IMR-90 (cell line): ENCODE data around the gene KLKB1. TPM values are rescaled to one million over a fixed set of nuclear protein-coding genes. Genes with fewer than 3 reads are reported as not detected.

Source experiments
- ATAC-seq: fragments of 200-7000 bp; cut with Tn5 transposase; 2 replicates; pipeline ENCODE4 v1.9.1; 2020; ENCODE audit warnings: low read depth, mild to moderate bottlenecking, moderate library complexity
- BruUV-seq: library from RNA; stranded (reverse); fragments of 400-500 nt; replicated peaks from 2 replicates; lab custom pipeline; 2021; lab: Mats Ljungman, UMichigan
- CTCF ChIA-PET: fragments of 300-600 bp; formaldehyde crosslinking; extraction: SDS; loops from one replicate; lab custom pipeline; 2021; ENCODE audit warnings: antibody characterized with exemption; lab: Yijun Ruan, JAX
- POLR2A ChIA-PET: fragments of 300-600 bp; sonication (Branson Sonifier 250); formaldehyde crosslinking; loops from one replicate; lab custom pipeline; 2022; ENCODE audit warnings: antibody characterized with exemption; ENCODE audit not compliant: unreplicated experiment; lab: Charles Lee
- DNase-seq: peaks from one replicate; pipeline ENCODE4 v3.0.0; 2013
- H2AFZ ChIP-seq: replicated peaks from 2 replicates; pipeline ENCODE3; 2013; ENCODE audit warnings: low read length, mild to moderate bottlenecking; ENCODE audit not compliant: poor library complexity
- H2AK5ac ChIP-seq: 2 replicates; pipeline ENCODE4 v1.6.1; 2013; ENCODE audit warnings: low read depth, low read length, inconsistent platforms
- H2AK9ac ChIP-seq: replicated peaks from 2 replicates; pipeline ENCODE3; 2013; ENCODE audit warnings: mild to moderate bottlenecking, low read depth, low read length, moderate library complexity; ENCODE audit not compliant: poor library complexity
- H2BK120ac ChIP-seq: 2 replicates; pipeline ENCODE4 v1.6.1; 2013; ENCODE audit warnings: low read depth, low read length, inconsistent platforms
- H2BK15ac ChIP-seq: 3 replicates; pipeline ENCODE4 v1.6.1; 2013; ENCODE audit warnings: low read depth, low read length, inconsistent platforms
- H2BK20ac ChIP-seq: 2 replicates; pipeline ENCODE4 v1.6.1; 2013; ENCODE audit warnings: low read depth, mild to moderate bottlenecking, inconsistent platforms, low read length, moderate library complexity
- H2BK5ac ChIP-seq: 2 replicates; pipeline ENCODE4 v1.6.1; 2013; ENCODE audit warnings: mild to moderate bottlenecking, low read depth, low read length, inconsistent platforms; ENCODE audit not compliant: poor library complexity, severe bottlenecking
- H3K14ac ChIP-seq: replicated peaks from 2 replicates; pipeline ENCODE4 v1.6.1; 2013; ENCODE audit warnings: low read depth, low read length, inconsistent platforms
- H3K18ac ChIP-seq: 2 replicates; pipeline ENCODE4 v1.6.1; 2013; ENCODE audit warnings: low read depth, low read length, control low read depth
- H3K23ac ChIP-seq: 2 replicates; pipeline ENCODE4 v1.6.1; 2013; ENCODE audit warnings: low read depth, low read length, inconsistent platforms
- H3K27ac ChIP-seq: 2 replicates; pipeline ENCODE4 v1.5.1; 2013; ENCODE audit warnings: mild to moderate bottlenecking, control low read depth, low read length; ENCODE audit not compliant: insufficient read depth
- H3K27me3 ChIP-seq: 2 replicates; pipeline ENCODE4 v1.6.1; 2013; ENCODE audit warnings: low read length; ENCODE audit not compliant: control insufficient read depth, insufficient read depth
- H3K36me3 ChIP-seq: 2 replicates; pipeline ENCODE4 v1.6.1; 2013; ENCODE audit warnings: low read length, mixed read lengths; ENCODE audit not compliant: control insufficient read depth, insufficient read depth
- H3K4ac ChIP-seq: 2 replicates; pipeline ENCODE4 v1.6.1; 2013; ENCODE audit warnings: low read depth, low read length, inconsistent platforms
- H3K4me1 ChIP-seq: 2 replicates; pipeline ENCODE4 v1.6.1; 2013; ENCODE audit warnings: low read length, mixed read lengths; ENCODE audit not compliant: control insufficient read depth, insufficient read depth
- H3K4me2 ChIP-seq: 2 replicates; pipeline ENCODE4 v1.6.1; 2013; ENCODE audit warnings: low read depth, mild to moderate bottlenecking, control low read depth, low read length, moderate library complexity
- H3K4me3 ChIP-seq: 2 replicates; pipeline ENCODE4 v1.5.1; 2013; ENCODE audit warnings: low read depth, mild to moderate bottlenecking, control low read depth, low read length, moderate library complexity; ENCODE audit not compliant: insufficient read depth
- H3K56ac ChIP-seq: 2 replicates; pipeline ENCODE4 v1.6.1; 2013; ENCODE audit warnings: low read length, inconsistent platforms; ENCODE audit not compliant: insufficient read depth; ENCODE audit errors: extremely low read depth
- H3K79me1 ChIP-seq, 2 experiments: 2 replicates each; pipeline ENCODE4 v1.6.1; 2013; ENCODE audit warnings: low read length in 2 of 2, inconsistent platforms in 1 of 2, low read depth in 1 of 2
- H3K9ac ChIP-seq: 2 replicates; pipeline ENCODE4 v1.6.1; 2013; ENCODE audit warnings: low read depth, low read length, control low read depth
- H3K9me1 ChIP-seq: 2 replicates; pipeline ENCODE4 v1.6.1; 2013; ENCODE audit warnings: low read length, inconsistent platforms; ENCODE audit not compliant: insufficient read depth
- H3K9me3 ChIP-seq: 2 replicates; pipeline ENCODE4 v1.6.1; 2013; ENCODE audit warnings: low read length; ENCODE audit not compliant: control insufficient read depth, insufficient read depth
- H4K20me1 ChIP-seq: 2 replicates; pipeline ENCODE4 v1.6.1; 2013; ENCODE audit warnings: low read length, inconsistent platforms; ENCODE audit not compliant: insufficient read depth
- H4K5ac ChIP-seq: 2 replicates; pipeline ENCODE4 v1.6.1; 2013; ENCODE audit warnings: mild to moderate bottlenecking, low read depth, low read length, control low read depth
- H4K8ac ChIP-seq, 2 experiments: 2 replicates each; pipeline ENCODE4 v1.6.1; 2013; ENCODE audit warnings: low read depth in 2 of 2, low read length in 2 of 2, control low read depth in 1 of 2, inconsistent platforms in 1 of 2
- H4K91ac ChIP-seq: 2 replicates; pipeline ENCODE4 v1.6.1; 2013; ENCODE audit warnings: low read depth, low read length, inconsistent platforms; ENCODE audit not compliant: insufficient read depth
- BHLHE40 ChIP-seq: fragments of 150-350 bp; IDR thresholded peaks from 2 replicates; pipeline ENCODE4 v1.6.1; 2016; ENCODE audit warnings: mild to moderate bottlenecking, low read depth, low read length
- CEBPB ChIP-seq: IDR thresholded peaks from 2 replicates; pipeline ENCODE4 v1.6.1; 2012; ENCODE audit warnings: low read depth, low read length, improper control_type of control experiment
- CHD1 ChIP-seq: IDR thresholded peaks from 2 replicates; pipeline ENCODE4 v1.6.1; 2012; ENCODE audit warnings: low read depth, low read length, improper control_type of control experiment
- ELK1 ChIP-seq: fragments of 150-350 bp; IDR thresholded peaks from 2 replicates; pipeline ENCODE4 v1.6.1; 2016; ENCODE audit warnings: low read depth, mild to moderate bottlenecking, low read length, moderate library complexity, borderline replicate concordance
- FOS ChIP-seq: fragments of 150-350 bp; IDR thresholded peaks from 2 replicates; pipeline ENCODE4 v1.6.1; 2016; ENCODE audit warnings: low read depth, low read length
- MAFK ChIP-seq: IDR thresholded peaks from 2 replicates; pipeline ENCODE4 v1.6.1; 2012; ENCODE audit warnings: low read depth, low read length, improper control_type of control experiment
- MAZ ChIP-seq: IDR thresholded peaks from 2 replicates; pipeline ENCODE4 v1.6.1; 2012; ENCODE audit warnings: low read depth, mild to moderate bottlenecking, low read length, improper control_type of control experiment, moderate library complexity, borderline replicate concordance
- MXI1 ChIP-seq: IDR thresholded peaks from 2 replicates; pipeline ENCODE4 v1.6.1; 2012; ENCODE audit warnings: low read depth, mild to moderate bottlenecking, low read length, moderate library complexity, borderline replicate concordance
- NFE2L2 ChIP-seq: fragments of 150-350 bp; IDR thresholded peaks from 2 replicates; pipeline ENCODE4 v1.6.1; 2016; ENCODE audit warnings: low read depth, mild to moderate bottlenecking, low read length
- POLR2A ChIP-seq: IDR thresholded peaks from 2 replicates; pipeline ENCODE4 v1.6.1; 2012; ENCODE audit warnings: mild to moderate bottlenecking, low read depth, low read length
- RAD21 ChIP-seq: IDR thresholded peaks from 2 replicates; pipeline ENCODE4 v1.6.1; 2012; ENCODE audit warnings: low read length, improper control_type of control experiment
- RCOR1 ChIP-seq: IDR thresholded peaks from 2 replicates; pipeline ENCODE4 v1.6.1; 2012; ENCODE audit warnings: mild to moderate bottlenecking, low read length, improper control_type of control experiment; ENCODE audit not compliant: insufficient replicate concordance
- RFX5 ChIP-seq: IDR thresholded peaks from 2 replicates; pipeline ENCODE4 v1.8.0; 2012; ENCODE audit warnings: low read depth, mild to moderate bottlenecking, low read length, moderate library complexity
- SMC3 ChIP-seq: fragments of 150-350 bp; IDR thresholded peaks from 2 replicates; pipeline ENCODE4 v1.6.1; 2016; ENCODE audit warnings: low read depth, mild to moderate bottlenecking, antibody characterized with exemption, low read length, moderate library complexity
- USF2 ChIP-seq: fragments of 150-350 bp; IDR thresholded peaks from 2 replicates; pipeline ENCODE4 v1.6.1; 2017; ENCODE audit warnings: mild to moderate bottlenecking, antibody characterized with exemption, low read length, low read depth
- WGBS, 2 experiments: methylation state at CpG; one replicate each; pipeline versions ENCODE4 v1.1.5 to v1.1.7; 2013; ENCODE audit warnings: missing lambda C conversion rate in 2 of 2; ENCODE audit not compliant: insufficient read length in 1 of 2; ENCODE audit errors: extremely low coverage in 2 of 2; 5-methylcytosine and 5-hydroxymethylcytosine counted together
- dilution Hi-C: fragments of 300-500 bp; cut with HindIII; formaldehyde crosslinking; loops from one replicate; pipeline ENCODE4 v1.14.3; 2018; ENCODE audit warnings: low sequenced_read_pairs; ENCODE audit not compliant: unreplicated experiment
- in situ Hi-C: fragments of 300-500 bp; cut with MboI; formaldehyde crosslinking; loops from 3 replicates; pipeline ENCODE4 v1.14.3; 2019; ENCODE audit warnings: low sequenced_read_pairs, inconsistent platforms, mixed read lengths
- intact Hi-C: fragments of 100-400 bp; cut with micrococcal nuclease; formaldehyde crosslinking; loops from 2 replicates; pipeline ENCODE4 v1.10.0; 2022
- polyA plus RNA-seq, 3 experiments: library from polyadenylated mRNA; depleted of rRNA; stranded (reverse); fragments of >200 nt; gene quantifications; 2 replicates each; pipeline ENCODE4 v1.2.3, GENCODE V29; 2012; ENCODE audit warnings: low replicate concordance in 1 of 3
- total RNA-seq: library from RNA; depleted of rRNA; stranded (reverse); fragments of >200 nt; gene quantifications from 2 replicates; pipeline ENCODE4 v1.2.3, GENCODE V29; 2012
- TF ChIP-seq, protein P1 (sequence below): conservative IDR thresholded peaks from 2 replicates; pipeline ENCODE4 v1.5.1; 2012; ENCODE audit warnings: mild to moderate bottlenecking, low read depth, low read length, improper control_type of control experiment

The KLKB1 gene
- total and polyA plus RNA-seq, 2 of the 4 experiments (the other 2 are of a cell fraction): 0.03 TPM; not detected in 1

DNA sequence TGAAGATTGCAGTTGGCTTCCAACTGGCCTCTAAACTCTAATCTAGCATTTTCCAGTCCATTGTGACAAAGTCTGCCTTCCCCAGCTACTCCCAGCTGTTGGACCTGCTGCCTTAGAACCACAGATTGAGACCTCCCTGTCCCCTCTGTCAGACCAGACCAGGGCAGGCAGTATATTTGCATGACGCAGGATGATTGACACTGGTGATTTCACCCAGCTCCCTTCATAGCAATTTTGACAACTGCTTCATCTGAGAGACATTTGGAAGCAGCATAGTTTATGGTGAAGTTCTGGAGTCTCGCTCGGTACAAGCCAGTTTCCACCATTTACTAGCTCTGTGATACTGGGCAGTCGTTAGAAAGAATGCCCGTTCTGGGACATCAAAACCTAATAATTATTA is 33.5 kb upstream of the KLKB1 start:
- Histone ChIP-seq H2BK20ac (no peak overlapping the region), H4K8ac (no peak overlapping the region), H2BK120ac (no peak overlapping the region), H3K4me2 (no peak overlapping the region), H3K23ac (no peak overlapping the region), H2AFZ (no peak overlapping the region), H3K14ac (no peak overlapping the region), H3K18ac (no peak overlapping the region), H4K5ac (no peak overlapping the region), H3K4me3 (no peak overlapping the region), H2AK9ac (no peak overlapping the region), H3K9me1 (peaks cover 6% of the 10 kb centered on the region; the same call in 1 of the 2 replicates), H2BK5ac (no peak overlapping the region), H4K20me1 (no peaks in the 10 kb centered on the region), H3K9me3 (no peaks in the 10 kb centered on the region), H3K79me1 (peaks cover 0 to 5% of the 10 kb centered on the region in 2 experiments; a peak in 2 of 4 replicates), H4K91ac (no peak overlapping the region), H3K27ac (no peak overlapping the region), H2BK15ac (no peak overlapping the region), H3K4ac (no peak overlapping the region), H3K4me1 (no peaks in the 10 kb centered on the region; the same call in 1 of the 2 replicates), H3K56ac (no peak overlapping the region), H3K36me3 (peaks cover 3% of the 10 kb centered on the region; the same call in 1 of the 2 replicates), H3K9ac (no peak overlapping the region), H3K27me3 (no peaks in the 10 kb centered on the region), H2AK5ac (no peak overlapping the region)
- no CpG with 5 or more reads among the region's 5 CpGs for WGBS, 2 experiments
- DNase-seq: no peak
- intact Hi-C loops: loop anchor here (5.0 to 10.0 kb wide), 2 partner anchors 127 to 281 kb away; partner anchors contain the start of gene TLR3
- TF ChIP-seq CEBPB (no peak), USF2 (no peak), POLR2A (no peak), RFX5 (no peak), MAZ (no peak), FOS (no peak), ELK1 (no peak), MAFK (no peak), NFE2L2 (no peak), SMC3 (no peak), MXI1 (no peak), BHLHE40 (no peak), RCOR1 (no peak), RAD21 (no peak), CHD1 (no peak)
- TF ChIP-seq, protein P1, sequence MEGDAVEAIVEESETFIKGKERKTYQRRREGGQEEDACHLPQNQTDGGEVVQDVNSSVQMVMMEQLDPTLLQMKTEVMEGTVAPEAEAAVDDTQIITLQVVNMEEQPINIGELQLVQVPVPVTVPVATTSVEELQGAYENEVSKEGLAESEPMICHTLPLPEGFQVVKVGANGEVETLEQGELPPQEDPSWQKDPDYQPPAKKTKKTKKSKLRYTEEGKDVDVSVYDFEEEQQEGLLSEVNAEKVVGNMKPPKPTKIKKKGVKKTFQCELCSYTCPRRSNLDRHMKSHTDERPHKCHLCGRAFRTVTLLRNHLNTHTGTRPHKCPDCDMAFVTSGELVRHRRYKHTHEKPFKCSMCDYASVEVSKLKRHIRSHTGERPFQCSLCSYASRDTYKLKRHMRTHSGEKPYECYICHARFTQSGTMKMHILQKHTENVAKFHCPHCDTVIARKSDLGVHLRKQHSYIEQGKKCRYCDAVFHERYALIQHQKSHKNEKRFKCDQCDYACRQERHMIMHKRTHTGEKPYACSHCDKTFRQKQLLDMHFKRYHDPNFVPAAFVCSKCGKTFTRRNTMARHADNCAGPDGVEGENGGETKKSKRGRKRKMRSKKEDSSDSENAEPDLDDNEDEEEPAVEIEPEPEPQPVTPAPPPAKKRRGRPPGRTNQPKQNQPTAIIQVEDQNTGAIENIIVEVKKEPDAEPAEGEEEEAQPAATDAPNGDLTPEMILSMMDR: no peak
- in situ Hi-C loops: no loop called here
- no peak for ATAC-seq
- CTCF ChIA-PET: no interaction called here
- dilution Hi-C loops: no loop called here
- POLR2A ChIA-PET: interaction anchor here (1.1 kb wide), 1 partner anchor 10 kb away, joined by 3 read pairs; no protein-coding TSS in a partner anchor
- no TSS peak for BruUV-seq
